Measurements from ENCODE around the gene RARS2. TPM values are rescaled to one million over a fixed set of nuclear protein-coding genes. Genes with fewer than 3 reads are reported as not detected.

Gene RARS2
- total and polyA plus RNA-seq, 9 of the 15 experiments (the other 6 are each of a cell fraction or from before 2014, with no cell fraction given), result 30.0 to 92.7 (median 43.4) TPM

DNA sequence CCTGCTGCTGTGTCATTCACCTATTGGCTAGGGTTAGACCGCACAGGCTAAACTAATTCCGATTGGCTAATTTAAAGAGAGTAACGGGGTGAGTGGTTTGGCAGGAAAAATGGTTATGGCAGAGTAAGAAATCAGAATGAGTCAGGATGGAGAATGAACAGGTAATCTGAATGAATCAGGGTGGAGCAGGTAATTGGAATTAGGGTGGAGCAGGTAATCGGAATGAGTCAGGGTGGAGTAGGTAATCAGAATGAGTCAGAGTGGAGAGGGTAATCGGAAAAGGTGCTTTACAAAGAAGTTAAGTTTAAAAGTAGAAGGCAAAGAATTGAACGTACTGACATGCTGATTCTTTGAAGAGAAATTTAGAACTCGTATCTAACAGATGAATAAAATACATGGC lies 105.3 kb downstream of the RARS2 start (continued):
- TF ChIP-seq ZNF444 (CRISPR knock-in tag; IDR thresholded peaks at IDR 0.05), result no peak
- TF ChIP-seq ZNF253 (CRISPR knock-in tag; conservative IDR thresholded peaks at IDR 0.05), result no peak
- TF ChIP-seq ZNF217 (CRISPR knock-in tag; IDR thresholded peaks at IDR 0.05), result no peak
- TF ChIP-seq, protein P1, sequence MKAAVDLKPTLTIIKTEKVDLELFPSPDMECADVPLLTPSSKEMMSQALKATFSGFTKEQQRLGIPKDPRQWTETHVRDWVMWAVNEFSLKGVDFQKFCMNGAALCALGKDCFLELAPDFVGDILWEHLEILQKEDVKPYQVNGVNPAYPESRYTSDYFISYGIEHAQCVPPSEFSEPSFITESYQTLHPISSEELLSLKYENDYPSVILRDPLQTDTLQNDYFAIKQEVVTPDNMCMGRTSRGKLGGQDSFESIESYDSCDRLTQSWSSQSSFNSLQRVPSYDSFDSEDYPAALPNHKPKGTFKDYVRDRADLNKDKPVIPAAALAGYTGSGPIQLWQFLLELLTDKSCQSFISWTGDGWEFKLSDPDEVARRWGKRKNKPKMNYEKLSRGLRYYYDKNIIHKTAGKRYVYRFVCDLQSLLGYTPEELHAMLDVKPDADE (conservative IDR thresholded peaks at IDR 0.05; ENCODE audit: control insufficient read depth, low read depth, low read length), result no peak
- no peak for TF ChIP-seq POU5F1 (IDR thresholded peaks at IDR 0.05; ENCODE audit: borderline replicate concordance, low read depth, low read length, partially characterized antibody)
- TF ChIP-seq BMI1 (IDR thresholded peaks at IDR 0.05; ENCODE audit: low read length), result no peak
- TF ChIP-seq, protein P2, sequence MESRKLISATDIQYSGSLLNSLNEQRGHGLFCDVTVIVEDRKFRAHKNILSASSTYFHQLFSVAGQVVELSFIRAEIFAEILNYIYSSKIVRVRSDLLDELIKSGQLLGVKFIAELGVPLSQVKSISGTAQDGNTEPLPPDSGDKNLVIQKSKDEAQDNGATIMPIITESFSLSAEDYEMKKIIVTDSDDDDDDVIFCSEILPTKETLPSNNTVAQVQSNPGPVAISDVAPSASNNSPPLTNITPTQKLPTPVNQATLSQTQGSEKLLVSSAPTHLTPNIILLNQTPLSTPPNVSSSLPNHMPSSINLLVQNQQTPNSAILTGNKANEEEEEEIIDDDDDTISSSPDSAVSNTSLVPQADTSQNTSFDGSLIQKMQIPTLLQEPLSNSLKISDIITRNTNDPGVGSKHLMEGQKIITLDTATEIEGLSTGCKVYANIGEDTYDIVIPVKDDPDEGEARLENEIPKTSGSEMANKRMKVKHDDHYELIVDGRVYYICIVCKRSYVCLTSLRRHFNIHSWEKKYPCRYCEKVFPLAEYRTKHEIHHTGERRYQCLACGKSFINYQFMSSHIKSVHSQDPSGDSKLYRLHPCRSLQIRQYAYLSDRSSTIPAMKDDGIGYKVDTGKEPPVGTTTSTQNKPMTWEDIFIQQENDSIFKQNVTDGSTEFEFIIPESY (CRISPR knock-in tag; IDR thresholded peaks at IDR 0.05), result no peak
- TF ChIP-seq ZNF184 (CRISPR knock-in tag; IDR thresholded peaks at IDR 0.05), result no peak

DNA sequence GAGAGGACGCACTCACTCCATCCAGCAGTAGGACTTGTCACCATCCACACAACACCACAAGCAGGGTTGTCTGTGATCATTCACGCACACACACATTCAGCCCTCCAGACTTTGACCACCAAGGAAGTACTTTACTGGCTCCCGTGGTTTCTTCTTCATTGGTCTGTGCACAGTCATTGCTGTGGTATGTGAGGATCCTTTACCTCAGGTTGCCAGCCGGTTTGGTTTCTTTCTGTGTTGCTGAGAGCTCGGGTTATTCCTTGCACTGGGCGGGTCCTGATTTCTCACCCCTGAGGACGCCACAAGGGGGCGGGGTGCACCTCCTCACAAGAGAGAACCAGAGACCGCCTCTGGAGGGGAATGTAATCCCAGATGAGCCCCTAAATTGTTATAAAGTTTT lies 105.9 kb downstream of the RARS2 start:
- Histone ChIP-seq H3K4me2 (ENCODE audit: insufficient read depth, low read length) (no peak overlapping the region), H3K4me1 (replicated peaks in 1 of 2; ENCODE audit: control insufficient read depth in 2 of 2, insufficient read depth in 2 of 2, low read length in 2 of 2) (no peaks in the 10 kb centered on the region), H3K9me3 (replicated peaks; ENCODE audit: control insufficient read depth, insufficient read depth, low read depth, low read length) (no peaks in the 10 kb centered on the region), H3K9ac (ENCODE audit: insufficient read depth in 1 of 2, low read depth in 2 of 2, low read length in 2 of 2) (no peak overlapping the region), H3K27ac (ENCODE audit: extremely low read depth, low read depth, low read length) (no peak overlapping the region), H3K27me3 (ENCODE audit: control insufficient read depth in 2 of 2, insufficient read depth in 2 of 2, low read length in 2 of 2) (no peaks in the 10 kb centered on the region), H3K79me2 (ENCODE audit: control insufficient read depth, insufficient read depth, low read length) (no peaks in the 10 kb centered on the region), H3K36me3 (ENCODE audit: control insufficient read depth, insufficient read depth, low read length) (no peaks in the 10 kb centered on the region), H3K9me1 (ENCODE audit: control insufficient read depth, insufficient read depth, low read length) (no peaks in the 10 kb centered on the region), H2AFZ (ENCODE audit: low read depth, low read length) (peak overlapping the region; percentile 4; the same call in 1 of the 2 replicates), H4K20me1 (replicated peaks; ENCODE audit: control insufficient read depth, insufficient read depth, low read length) (no peaks in the 10 kb centered on the region), H3K4me3 (no peak overlapping the region)
- 61% methylated on average over 8 of the region's 9 CpGs for WGBS (ENCODE audit: insufficient coverage, low coverage, missing lambda C conversion rate)
- ATAC-seq (peak; percentile 92), DNase-seq (ENCODE audit: extremely low read depth in 1 of 4, low spot score in 3 of 4) (peak; percentile 13 to 52 (median 26)), FAIRE-seq (peak; percentile 26)
- BruUV-seq (replicated peaks), result no TSS peak
- intact Hi-C loops (cut with micrococcal nuclease) (loop anchor here (10.0 kb wide), 1 partner anchor 311 kb away; no protein-coding TSS in a partner anchor), in situ Hi-C loops (cut with MboI) (no loop called here)
- ChIA-PET POLR2A (no interaction called here), CTCF (ENCODE audit: low intra/inter-chr PET ratio) (interaction anchor here (0.6 kb wide), 2 partner anchors 417 to 1386 kb away, joined by 3 to 7 read pairs; no protein-coding TSS in a partner anchor)
- no peak for TF ChIP-seq KLF1 (tag; IDR thresholded peaks at IDR 0.05)
- TF ChIP-seq DNMT1 (IDR thresholded peaks at IDR 0.05), result no peak
- TF ChIP-seq, protein P3, sequence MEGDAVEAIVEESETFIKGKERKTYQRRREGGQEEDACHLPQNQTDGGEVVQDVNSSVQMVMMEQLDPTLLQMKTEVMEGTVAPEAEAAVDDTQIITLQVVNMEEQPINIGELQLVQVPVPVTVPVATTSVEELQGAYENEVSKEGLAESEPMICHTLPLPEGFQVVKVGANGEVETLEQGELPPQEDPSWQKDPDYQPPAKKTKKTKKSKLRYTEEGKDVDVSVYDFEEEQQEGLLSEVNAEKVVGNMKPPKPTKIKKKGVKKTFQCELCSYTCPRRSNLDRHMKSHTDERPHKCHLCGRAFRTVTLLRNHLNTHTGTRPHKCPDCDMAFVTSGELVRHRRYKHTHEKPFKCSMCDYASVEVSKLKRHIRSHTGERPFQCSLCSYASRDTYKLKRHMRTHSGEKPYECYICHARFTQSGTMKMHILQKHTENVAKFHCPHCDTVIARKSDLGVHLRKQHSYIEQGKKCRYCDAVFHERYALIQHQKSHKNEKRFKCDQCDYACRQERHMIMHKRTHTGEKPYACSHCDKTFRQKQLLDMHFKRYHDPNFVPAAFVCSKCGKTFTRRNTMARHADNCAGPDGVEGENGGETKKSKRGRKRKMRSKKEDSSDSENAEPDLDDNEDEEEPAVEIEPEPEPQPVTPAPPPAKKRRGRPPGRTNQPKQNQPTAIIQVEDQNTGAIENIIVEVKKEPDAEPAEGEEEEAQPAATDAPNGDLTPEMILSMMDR (IDR thresholded peaks at IDR 0.05 in 2 of 3, conservative IDR thresholded peaks at IDR 0.05 in 1 of 3; ENCODE audit: insufficient read depth in 2 of 3, low read depth in 1 of 3, low read length in 3 of 3), result peak; percentile 51 to 55 (median 52); a peak in 5 of 6 replicates
- no peak for TF ChIP-seq TGIF2 (CRISPR knock-in tag; IDR thresholded peaks at IDR 0.05)
- no peak for TF ChIP-seq ZNF232 (CRISPR knock-in tag; IDR thresholded peaks at IDR 0.05)
- no peak for TF ChIP-seq MXI1 (IDR thresholded peaks at IDR 0.05; ENCODE audit: low read depth, low read length)

Measured in K562 (cell line).